ENCODE data around the gene ANKHD1.

Gene ANKHD1

GRCh38 chr5:140400730-140401361, 787 bp upstream of the ANKHD1 start (continued):
- TF ChIP-seq ATF2 (tag by site-specific recombination; IDR thresholded peaks at IDR 0.05; ENCODE audit: low read depth), result no peak
- TF ChIP-seq ZBTB7A (tag by site-specific recombination; IDR thresholded peaks at IDR 0.05; ENCODE audit: low read depth), result no peak
- 0 out of 2 replicates have a peak, but pooled peaks have one; percentile 29 for TF ChIP-seq ZNF585B (tag by site-specific recombination; IDR thresholded peaks at IDR 0.05)
- no peak for TF ChIP-seq ZNF266 (tag by site-specific recombination; IDR thresholded peaks at IDR 0.05; ENCODE audit: low read depth)
- no peak for TF ChIP-seq ZNF658 (tag by site-specific recombination; IDR thresholded peaks at IDR 0.05)
- TF ChIP-seq ZFP37 (tag by site-specific recombination; IDR thresholded peaks at IDR 0.05), result peak; percentile 93
- TF ChIP-seq ZNF366 (tag by site-specific recombination; conservative IDR thresholded peaks at IDR 0.05), result 0 out of 2 replicates have a peak, but pooled peaks have one; percentile 34
- peak; percentile 92; the same call in 1 of the 2 replicates for TF ChIP-seq ZSCAN5A (tag by site-specific recombination; IDR thresholded peaks at IDR 0.05)
- no peak for TF ChIP-seq ZNF791 (tag by site-specific recombination; IDR thresholded peaks at IDR 0.05)
- 0 out of 2 replicates have a peak, but pooled peaks have one; percentile 6 for TF ChIP-seq ZNF121 (tag by site-specific recombination; IDR thresholded peaks at IDR 0.05)
- no peak for TF ChIP-seq ELK4 (IDR thresholded peaks at IDR 0.05; ENCODE audit: borderline replicate concordance, low read depth, low read length)
- no peak for TF ChIP-seq ZNF629 (tag by site-specific recombination; IDR thresholded peaks at IDR 0.05)
- no peak for TF ChIP-seq ZNF571 (tag by site-specific recombination; IDR thresholded peaks at IDR 0.05)
- TF ChIP-seq SCRT1 (tag by site-specific recombination; IDR thresholded peaks at IDR 0.05; ENCODE audit: borderline replicate concordance), result peak; percentile 98
- no peak for TF ChIP-seq ZNF274 (IDR thresholded peaks at IDR 0.05; ENCODE audit: low read length)
- TF ChIP-seq ZNF274 (tag by site-specific recombination; IDR thresholded peaks at IDR 0.05; ENCODE audit: borderline replicate concordance), result no peak
- TF ChIP-seq ZNF292 (tag by site-specific recombination; IDR thresholded peaks at IDR 0.05; ENCODE audit: borderline replicate concordance, low read depth), result no peak
- no peak for TF ChIP-seq KLF17 (tag by site-specific recombination; IDR thresholded peaks at IDR 0.05)
- TF ChIP-seq GLIS1 (tag by site-specific recombination; IDR thresholded peaks at IDR 0.05), result peak; percentile 26; the same call in 1 of the 2 replicates
- no peak for TF ChIP-seq ZNF433 (tag by site-specific recombination; IDR thresholded peaks at IDR 0.05; ENCODE audit: low read depth)
- peak; percentile 29; the same call in 1 of the 2 replicates for TF ChIP-seq ZBTB11 (tag by site-specific recombination; conservative IDR thresholded peaks at IDR 0.05; ENCODE audit: low read depth)
- TF ChIP-seq SP7 (tag by site-specific recombination; IDR thresholded peaks at IDR 0.05), result peak; percentile 67
- no peak for TF ChIP-seq ZNF677 (tag by site-specific recombination; IDR thresholded peaks at IDR 0.05)
- TF ChIP-seq ZNF654 (tag by site-specific recombination; IDR thresholded peaks at IDR 0.05; ENCODE audit: low read depth), result no peak
- no peak for TF ChIP-seq ZNF148 (tag by site-specific recombination; IDR thresholded peaks at IDR 0.05; ENCODE audit: borderline replicate concordance)
- TF ChIP-seq ZNF16 (tag by site-specific recombination; IDR thresholded peaks at IDR 0.05; ENCODE audit: low read depth), result no peak
- no peak for TF ChIP-seq RBAK (tag by site-specific recombination; IDR thresholded peaks at IDR 0.05)

Data from HEK293 (cell line).